HG02970 (cell line): ENCODE data around the gene RAI1.
"Not testable (repeated sequence)": the region's sequence is repeated elsewhere in the genome, so short reads cannot be mapped to it uniquely, and the experiment has no call there.

Experiments
- ATAC-seq: cut with Tn5 transposase; IDR thresholded peaks from one replicate; pipeline ENCODE4 v1.9.1; 2021; ENCODE audit warnings: mild to moderate bottlenecking, moderate library complexity, moderate number of reproducible peaks; ENCODE audit not compliant: unreplicated experiment, low FRiP score

RAI1 gene

DNA sequence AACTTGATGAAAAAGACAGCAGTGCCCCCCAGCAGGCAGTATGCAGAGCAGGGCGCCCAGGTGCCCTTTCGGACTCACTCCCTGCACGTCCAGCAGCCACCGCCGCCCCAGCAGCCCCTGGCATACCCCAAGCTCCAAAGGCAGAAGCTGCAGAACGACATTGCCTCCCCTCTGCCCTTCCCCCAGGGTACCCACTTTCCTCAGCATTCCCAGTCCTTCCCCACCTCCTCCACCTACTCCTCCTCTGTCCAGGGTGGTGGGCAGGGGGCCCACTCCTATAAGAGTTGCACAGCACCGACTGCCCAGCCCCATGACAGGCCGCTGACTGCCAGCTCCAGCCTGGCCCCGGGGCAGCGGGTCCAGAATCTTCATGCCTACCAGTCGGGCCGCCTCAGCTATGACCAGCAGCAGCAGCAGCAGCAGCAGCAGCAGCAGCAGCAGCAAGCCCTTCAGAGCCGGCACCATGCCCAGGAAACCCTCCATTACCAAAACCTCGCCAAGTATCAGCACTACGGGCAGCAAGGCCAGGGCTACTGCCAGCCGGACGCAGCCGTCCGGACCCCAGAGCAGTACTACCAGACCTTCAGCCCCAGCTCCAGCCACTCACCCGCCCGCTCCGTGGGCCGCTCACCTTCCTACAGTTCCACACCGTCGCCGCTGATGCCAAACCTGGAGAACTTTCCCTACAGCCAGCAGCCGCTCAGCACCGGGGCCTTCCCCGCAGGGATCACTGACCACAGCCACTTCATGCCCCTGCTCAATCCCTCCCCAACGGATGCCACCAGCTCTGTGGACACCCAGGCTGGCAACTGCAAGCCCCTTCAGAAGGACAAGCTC, 112.3 kb downstream of the RAI1 start:
- no peak for ATAC-seq

DNA sequence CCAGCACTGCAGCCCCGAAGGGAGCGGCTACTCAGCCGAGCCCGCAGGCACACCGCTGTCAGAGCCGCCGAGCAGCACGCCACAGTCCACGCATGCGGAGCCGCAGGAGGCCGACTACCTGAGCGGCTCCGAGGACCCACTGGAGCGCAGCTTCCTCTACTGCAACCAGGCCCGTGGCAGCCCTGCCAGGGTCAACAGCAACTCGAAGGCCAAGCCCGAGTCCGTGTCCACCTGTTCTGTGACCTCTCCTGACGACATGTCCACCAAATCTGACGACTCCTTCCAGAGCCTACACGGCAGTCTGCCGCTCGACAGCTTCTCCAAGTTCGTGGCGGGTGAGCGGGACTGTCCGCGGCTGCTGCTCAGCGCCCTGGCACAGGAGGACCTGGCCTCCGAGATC, 113.1 kb downstream of the RAI1 start:
- no peak for ATAC-seq

DNA sequence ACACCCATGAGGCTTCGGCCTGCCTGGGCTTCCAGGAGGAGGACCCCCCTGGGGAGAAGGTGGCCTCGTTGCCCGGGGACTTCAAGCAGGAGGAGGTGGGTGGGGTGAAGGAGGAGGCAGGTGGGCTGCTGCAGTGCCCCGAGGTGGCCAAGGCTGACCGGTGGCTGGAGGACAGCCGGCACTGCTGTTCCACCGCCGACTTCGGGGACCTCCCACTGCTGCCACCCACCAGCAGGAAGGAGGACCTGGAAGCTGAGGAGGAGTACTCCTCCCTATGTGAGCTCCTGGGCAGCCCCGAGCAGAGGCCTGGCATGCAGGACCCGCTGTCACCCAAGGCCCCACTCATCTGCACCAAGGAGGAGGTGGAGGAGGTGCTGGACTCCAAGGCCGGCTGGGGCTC, 114.0 kb downstream of the RAI1 start:
- no peak for ATAC-seq

DNA sequence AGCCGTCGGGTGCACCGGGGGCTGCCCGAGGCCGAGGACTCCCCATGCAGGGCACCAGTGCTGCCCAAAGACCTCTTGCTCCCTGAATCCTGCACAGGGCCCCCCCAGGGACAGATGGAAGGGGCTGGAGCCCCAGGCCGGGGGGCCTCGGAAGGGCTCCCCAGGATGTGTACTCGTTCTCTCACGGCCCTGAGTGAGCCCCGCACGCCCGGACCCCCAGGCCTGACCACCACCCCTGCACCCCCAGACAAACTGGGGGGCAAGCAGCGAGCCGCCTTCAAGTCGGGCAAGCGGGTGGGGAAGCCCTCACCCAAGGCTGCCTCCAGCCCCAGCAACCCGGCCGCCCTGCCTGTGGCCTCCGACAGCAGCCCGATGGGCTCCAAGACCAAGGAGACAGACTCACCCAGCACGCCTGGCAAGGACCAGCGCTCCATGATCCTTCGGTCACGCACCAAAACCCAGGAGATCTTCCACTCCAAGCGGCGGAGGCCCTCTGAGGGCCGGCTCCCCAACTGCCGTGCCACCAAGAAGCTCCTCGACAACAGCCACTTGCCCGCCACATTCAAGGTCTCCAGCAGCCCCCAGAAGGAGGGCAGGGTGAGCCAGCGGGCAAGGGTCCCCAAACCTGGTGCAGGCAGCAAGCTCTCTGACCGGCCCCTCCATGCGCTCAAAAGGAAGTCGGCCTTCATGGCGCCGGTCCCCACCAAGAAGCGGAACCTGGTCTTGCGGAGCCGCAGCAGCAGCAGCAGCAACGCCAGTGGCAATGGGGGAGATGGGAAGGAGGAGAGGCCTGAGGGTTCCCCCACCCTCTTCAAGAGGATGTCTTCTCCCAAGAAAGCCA, 114.9 kb downstream of the RAI1 start:
- no peak for ATAC-seq

DNA sequence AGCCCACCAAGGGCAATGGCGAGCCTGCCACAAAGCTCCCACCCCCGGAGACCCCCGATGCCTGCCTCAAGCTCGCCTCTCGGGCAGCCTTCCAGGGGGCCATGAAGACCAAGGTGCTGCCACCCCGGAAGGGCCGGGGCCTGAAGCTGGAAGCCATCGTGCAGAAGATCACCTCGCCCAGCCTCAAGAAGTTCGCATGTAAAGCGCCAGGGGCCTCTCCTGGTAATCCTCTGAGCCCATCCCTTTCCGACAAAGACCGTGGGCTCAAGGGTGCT, 115.5 kb downstream of the RAI1 start:
- no peak for ATAC-seq

DNA sequence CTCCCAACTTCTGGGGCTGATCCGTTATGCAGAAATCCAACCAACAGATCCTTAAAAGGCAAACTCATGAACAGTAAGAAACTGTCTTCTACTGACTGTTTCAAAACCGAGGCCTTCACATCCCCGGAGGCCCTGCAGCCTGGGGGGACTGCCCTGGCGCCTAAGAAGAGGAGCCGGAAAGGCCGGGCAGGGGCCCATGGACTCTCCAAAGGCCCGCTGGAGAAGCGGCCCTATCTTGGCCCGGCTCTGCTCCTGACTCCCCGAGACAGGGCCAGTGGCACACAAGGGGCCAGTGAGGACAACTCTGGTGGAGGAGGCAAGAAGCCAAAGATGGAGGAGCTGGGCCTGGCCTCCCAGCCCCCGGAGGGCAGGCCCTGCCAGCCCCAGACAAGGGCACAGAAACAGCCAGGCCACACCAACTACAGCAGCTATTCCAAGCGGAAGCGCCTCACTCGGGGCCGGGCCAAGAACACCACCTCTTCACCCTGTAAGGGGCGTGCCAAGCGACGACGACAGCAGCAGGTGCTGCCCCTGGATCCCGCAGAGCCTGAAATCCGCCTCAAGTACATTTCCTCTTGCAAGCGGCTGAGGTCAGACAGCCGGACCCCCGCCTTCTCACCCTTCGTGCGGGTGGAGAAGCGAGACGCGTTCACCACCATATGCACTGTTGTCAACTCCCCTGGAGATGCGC, 116.0 kb downstream of the RAI1 start:
- ATAC-seq: no peak

DNA sequence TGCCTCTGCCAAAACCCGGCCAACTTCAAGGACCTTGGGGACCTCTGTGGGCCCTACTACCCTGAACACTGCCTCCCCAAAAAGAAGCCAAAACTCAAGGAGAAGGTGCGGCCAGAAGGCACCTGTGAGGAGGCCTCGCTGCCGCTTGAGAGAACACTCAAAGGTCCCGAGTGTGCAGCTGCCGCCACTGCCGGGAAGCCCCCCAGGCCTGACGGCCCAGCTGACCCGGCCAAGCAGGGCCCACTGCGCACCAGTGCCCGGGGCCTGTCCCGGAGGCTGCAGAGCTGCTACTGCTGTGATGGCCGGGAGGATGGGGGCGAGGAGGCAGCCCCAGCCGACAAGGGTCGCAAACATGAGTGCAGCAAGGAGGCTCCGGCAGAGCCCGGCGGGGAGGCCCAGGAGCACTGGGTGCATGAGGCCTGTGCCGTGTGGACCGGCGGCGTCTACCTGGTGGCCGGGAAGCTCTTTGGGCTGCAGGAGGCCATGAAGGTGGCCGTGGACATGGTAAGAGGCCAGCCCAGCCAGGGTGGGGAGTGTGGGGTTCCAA, 116.8 kb downstream of the RAI1 start:
- no peak for ATAC-seq

DNA sequence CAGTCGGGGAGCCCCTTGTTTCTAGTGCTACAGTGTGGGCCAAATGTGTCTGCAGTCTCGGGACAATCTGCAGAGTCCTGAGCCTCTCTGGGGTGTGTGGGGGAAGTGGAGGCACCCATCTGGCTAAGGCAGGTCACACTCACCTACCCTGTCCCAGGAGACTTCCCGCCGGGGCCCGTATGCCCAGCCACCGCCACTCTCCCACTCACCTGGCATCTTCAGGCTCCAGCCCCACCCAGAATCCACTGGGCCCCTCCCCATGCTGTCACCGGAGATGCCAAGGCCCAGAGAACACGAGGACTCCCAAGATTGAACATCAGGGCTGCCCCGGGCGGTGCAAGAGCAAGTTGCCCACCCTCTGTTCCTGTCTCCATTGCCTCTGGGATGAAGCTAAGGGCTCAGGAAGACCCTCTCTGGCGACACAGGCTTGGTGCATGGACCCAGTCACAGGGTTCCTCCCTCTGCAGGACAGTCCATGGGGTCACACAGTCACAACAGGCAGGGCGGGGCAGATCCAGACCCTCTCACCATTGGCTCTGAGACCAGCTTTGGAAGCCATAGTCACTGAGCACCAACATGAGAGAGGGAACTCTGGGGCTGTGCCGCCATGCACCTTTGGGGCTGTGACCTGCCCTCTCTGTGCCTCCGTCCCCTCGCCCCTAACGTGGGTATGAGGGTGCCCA, 117.5 kb downstream of the RAI1 start:
- no peak for ATAC-seq

DNA sequence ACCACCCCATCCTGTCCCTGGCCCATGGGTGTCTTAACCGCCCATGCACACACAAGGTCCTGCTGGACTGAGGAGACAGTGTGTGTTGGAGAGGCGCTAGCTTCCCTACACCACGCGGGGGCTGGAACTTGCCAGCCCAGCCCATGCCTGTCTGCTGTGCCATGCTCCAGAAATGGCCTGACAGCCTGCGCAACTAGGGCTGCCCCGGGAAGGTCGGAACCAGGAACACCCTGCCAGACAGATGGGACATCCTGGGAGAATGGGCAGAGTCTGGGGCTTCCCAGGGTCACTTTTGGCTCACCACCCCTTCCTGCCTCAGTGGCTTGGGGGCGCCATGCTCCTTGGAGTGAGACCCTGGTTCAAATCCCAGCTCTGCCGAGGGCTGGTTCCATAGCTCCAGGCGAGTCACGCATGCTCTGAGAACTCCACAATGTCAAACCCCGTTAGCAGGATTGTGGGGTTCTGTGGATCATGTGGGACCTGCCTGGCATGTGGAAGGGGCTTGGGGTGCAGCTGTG, 119.3 kb downstream of the RAI1 start:
- ATAC-seq: no peak

DNA sequence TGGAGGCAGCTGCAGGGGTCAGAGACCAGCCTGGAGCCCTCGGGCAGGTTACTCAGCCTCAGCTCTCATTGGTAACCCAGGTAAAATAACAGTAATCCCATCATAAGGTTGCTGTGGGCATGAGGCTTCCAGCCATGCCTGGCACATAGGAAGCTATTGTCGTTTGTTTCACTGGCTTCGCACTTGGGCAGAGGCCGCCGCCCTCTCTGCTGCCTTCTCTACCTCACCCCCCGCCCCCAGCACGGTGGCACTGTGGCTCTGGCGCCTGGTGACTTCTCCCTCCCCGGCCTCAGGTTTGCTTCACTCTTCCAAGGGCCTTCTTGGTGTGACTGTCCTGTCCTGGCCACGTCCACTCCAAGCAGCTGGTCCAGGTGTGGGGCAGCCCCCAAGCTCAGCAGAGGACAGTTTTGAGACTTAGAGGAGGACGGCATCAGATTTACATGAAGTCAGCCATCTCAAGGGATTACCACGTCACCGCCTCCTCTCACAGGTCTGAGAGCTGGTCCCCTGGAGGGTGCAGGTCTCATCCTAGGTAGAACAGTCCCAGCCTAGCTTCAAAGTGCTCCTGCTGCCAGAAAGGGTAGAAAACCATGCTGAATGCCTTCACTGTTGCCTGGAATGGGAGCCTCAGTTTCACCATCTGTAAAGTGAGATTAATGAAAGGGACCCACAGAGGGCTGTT, 120.7 kb downstream of the RAI1 start:
- no peak for ATAC-seq

DNA sequence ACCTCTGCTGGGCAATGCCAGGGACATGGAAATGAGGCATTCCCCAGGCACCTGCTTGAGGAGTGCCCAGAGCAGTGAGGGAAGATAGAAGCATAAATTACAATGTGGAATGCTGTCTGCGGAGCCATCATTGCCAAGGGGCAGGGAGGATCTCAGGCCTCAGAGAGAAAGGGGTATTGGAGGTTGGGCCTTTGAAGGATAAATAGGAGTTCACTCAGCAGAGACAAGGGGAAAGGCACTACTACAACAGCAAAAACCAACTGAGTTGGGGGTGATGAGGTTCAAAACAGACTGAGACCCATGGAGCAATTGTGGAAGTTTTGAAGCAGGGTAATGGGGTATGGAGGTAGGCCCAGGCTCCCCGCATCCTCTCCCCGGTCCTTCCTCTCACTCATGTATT, 122.7 kb downstream of the RAI1 start:
- ATAC-seq: no peak

DNA sequence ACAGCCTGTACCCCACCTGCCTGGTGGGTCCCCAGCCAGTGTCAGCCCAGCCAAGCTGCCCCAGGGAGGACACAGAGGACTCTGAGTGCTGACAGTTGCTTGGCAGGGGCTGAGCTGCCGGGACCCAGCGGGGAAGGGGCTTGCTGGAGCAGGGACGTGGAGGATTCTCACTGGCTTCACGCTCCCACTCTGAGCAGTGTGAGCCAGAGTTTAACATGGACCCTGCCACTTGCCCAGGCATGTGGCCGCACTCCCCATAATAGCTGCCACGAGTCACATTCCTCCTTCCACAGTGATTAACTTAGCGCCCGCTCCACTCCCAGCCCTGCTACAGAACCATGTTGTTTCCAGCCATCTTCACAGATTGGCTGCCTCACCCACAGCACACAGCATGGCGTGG, 124.3 kb downstream of the RAI1 start:
- ATAC-seq: no peak

DNA sequence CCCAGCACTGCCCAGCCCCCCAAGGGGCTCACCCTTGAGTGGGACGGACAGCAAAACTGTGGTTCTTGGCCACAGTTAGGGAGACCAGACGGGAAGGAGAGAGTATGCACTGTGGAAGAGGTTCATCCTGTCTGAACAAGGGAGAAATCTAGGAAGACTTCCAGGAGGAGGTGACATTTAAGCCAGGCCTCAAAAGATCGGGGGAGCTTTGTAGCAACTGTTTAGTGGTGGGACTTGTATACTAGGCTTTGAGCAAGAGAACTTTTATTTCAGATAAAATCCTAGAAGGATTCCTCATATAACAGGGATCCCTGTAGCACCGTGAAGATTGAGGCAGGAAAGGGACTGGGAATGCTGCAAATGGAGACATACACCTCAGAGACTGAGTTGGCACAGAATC, 124.8 kb downstream of the RAI1 start:
- no peak for ATAC-seq

DNA sequence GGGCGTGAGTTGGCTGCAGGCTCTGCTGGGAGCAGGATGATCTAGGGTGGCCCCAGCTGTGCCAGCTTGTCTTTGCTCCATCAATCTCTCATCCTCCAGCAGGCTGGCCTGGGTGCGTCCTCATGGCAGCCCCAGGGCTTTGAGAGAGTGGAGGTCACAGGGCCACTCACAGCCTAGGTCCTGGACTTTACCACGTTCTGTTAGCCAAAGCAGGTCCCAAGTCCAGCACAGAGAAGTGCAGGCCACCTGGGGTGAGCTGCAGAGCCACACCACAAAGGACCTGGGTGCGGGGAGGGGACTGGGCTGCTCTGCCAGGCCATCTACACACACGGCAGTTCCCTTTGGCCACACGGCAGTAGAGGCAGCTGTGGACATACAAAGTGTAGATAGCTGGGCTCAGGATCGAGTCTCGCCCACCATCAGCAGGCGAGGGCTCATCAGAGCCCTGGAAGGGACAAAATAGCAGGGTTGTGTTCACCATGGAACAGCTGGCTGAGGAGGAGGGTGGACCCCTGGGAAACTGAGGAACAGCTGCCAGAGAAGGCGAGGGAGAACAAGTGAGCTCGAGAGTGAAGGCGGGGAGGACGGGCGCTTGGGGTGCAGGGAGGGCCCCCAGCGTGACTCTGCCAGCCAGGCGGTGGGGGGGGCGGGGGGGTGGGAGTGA, 125.5 kb downstream of the RAI1 start:
- no peak for ATAC-seq

DNA sequence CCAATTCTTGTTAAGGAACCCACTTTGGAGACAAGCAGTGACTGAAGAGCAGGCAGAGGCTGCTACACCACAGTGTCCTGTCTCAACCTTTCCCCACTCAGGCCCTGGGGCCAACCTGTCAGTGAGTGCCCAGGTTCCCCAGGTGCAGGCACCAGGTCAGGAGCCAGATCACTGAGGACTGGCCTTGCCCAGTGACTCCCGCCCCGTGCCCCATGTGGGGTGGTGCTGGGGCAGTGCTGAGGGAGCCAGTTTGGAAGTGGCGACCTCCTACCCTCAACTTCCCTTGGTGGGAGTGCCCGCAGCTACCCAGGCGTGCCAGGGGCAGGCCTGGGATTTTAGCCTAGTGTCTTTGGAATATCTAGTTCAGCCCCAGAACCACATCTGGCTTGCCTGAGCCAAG, 126.2 kb downstream of the RAI1 start:
- ATAC-seq: no peak

DNA sequence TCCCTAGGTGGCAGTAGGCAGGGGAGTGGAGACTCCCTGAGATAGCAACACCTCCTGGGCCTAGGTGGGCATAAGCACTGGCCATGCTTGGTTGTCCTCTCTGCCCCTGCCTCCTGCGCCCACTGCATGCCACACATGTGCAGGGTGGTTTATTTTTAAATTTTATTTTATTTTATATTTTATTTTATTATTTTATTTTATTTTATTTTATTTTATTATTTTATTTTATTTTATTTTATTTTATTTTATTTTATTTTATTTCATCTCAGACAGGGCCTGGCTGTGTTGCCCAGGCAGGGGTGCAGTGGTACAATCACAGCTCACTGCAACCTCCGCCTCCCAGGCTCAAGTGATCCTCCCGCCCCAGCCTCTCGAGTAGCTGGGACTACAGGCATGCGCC, 126.9 kb downstream of the RAI1 start:
- not testable (repeated sequence) for ATAC-seq

DNA sequence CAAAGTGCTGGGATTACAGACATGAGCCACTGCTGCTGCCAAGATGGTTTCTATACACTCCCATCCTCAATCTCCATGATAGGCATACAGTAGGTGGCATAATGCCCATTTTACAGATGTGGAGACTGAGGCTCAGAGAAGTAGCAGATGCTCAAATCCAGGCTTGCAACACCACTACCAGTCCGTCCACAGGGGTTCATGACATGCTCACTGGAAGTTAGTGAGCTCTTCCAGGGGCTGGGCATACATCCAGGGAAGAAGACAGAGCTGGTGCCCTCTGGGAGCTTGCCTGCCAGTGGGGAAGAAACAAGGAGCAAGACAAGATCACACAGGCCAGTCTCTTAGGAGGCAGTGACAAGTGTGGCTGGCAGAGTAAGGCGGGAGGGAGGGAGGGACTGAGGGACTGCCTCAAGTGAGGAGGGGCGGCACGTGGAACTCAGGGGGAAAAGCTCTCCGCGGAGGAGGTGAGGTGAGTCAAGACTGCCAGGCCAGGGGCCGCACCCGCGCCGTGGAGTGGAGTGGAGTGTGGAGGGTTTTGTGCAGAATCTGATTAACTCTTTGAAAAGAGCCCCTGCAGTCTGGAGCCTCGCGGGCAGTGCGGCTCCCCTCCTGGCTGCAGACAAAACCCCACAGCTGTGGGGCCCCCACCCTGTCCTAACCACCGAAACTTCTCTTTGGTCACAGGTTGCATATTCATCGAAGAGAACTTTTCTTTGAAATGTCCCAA, 127.6 kb downstream of the RAI1 start:
- no peak for ATAC-seq

DNA sequence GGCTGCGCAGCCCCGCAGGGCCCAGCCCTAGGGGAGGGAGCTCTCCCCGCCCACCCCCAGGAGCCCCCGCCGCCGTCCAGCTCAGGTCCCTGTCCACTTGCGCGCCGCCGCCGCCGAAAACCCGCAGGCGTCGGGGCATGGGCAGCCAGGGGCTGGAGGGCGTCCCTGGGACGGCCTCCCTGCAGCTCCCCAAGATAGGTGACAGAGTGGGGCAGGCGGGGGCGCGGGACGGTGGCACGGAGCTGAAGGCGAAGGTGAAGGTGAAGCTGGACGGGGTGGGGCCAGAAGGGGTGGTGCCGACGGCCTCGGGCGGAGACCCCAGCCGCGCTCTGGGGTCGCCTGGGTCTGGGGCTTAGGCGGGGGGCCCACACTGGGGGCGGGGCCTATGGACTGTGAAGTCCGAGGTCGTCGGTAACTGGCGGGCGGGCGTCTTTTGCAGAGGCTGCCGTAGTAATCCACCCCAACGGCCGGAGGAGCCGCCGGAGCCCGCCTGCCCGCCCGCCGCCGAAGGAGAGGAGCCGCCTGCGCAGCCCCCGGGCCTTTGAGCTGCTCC, 128.3 kb downstream of the RAI1 start:
- ATAC-seq: no peak
